GM19193 (cell line): Measurements from ENCODE around the gene TOM1L1.

Experiments used
- POLR2A ChIP-seq: IDR thresholded peaks from 4 replicates; pipeline ENCODE4 v1.6.1; 2011; ENCODE audit not compliant: insufficient read depth, insufficient read length; ENCODE audit errors: extremely low read depth

Gene TOM1L1

DNA sequence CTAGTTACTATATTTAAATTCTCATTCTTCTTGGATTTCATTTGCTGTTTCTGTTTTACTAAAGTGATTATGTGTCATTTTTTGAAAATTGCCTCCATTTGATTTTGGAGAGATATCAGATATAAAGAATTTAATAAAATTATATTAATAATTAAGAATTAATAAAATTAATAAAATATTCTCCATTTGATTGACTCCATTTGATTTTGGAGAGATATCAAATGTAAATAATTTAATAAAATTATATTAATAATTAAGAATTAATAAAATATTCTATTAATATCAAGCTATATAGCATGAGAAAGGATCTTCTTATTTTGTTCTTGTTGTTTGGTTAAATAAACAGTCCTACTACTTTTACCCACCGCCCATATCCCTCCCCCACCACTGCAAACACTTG is 90.9 kb downstream of the TOM1L1 start:
- no peak for TF ChIP-seq POLR2A

DNA sequence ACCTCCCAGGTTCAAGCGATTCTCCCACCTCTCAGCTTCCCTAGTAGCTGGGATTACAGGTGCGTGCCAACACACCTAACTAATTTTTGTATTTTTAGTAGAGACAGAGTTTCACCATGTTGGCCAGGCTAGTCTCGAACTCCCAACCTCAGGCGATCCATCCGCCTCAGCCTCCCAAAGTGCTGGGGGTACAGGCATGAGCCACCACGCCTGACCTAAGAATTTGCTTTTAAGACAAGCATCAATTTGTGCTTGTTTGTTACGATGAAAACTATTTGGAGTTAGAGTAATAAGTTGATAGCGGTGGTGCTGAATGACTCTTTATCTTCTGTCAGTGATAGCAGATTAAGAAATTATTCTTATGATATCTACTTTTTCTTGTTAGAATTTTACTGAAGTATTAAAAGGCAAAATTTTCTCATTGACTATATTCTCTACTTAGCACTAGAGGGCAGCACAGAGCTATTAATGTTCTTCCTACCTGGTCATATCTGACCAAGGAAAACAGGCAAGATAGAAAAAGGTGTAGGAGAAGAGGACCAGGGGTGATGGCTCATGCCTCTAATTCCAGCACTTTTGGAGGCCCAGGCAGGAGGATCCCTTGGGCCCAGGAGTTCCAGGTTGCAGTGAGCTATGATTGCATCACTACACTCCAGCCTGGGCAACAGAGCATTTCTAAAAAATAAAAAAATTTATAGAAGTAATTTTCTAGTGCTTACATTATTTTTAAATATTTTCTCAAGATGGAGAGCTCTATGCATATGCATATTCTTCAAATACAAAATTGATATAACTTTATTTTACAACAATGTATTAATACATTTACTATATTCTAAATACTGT is 92.4 kb downstream of the TOM1L1 start:
- no peak for TF ChIP-seq POLR2A

DNA sequence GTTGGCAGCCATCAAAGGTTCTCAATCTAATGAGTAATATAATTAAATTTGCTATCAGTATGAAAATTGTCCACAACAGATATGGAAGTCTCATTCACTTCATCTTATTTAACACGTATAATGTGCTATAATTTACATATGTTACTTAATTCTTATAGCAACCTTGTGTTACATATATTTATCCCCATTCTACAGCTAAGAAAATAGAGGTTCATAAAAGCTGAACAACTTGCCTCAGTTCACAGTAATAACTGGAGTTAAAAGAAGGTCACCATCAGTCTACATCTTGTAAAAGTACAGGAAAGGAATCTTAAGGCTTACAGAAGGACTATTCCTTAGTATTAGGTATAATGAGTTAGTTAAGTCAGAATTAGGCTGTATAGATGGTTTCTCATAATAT is 95.8 kb downstream of the TOM1L1 start:
- TF ChIP-seq POLR2A: no peak

DNA sequence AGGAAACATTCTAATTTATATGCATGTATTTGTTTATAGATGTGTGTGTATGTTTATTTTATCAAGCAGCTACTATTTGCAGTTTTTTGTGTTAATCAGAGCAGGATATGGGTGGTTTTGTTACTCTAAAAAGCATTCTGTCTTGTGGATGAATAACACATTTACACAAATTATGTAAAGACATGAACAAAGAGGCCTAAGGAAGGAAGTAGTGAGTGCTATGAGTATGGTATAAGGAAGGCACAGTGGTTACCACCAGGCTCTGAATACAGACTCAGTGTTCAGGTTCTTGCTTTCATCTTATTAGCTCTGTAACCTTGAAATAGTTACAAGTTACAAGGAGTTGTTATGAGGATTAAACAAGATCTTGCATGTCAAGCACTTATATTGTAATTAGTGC is 101.8 kb downstream of the TOM1L1 start:
- no peak for TF ChIP-seq POLR2A

DNA sequence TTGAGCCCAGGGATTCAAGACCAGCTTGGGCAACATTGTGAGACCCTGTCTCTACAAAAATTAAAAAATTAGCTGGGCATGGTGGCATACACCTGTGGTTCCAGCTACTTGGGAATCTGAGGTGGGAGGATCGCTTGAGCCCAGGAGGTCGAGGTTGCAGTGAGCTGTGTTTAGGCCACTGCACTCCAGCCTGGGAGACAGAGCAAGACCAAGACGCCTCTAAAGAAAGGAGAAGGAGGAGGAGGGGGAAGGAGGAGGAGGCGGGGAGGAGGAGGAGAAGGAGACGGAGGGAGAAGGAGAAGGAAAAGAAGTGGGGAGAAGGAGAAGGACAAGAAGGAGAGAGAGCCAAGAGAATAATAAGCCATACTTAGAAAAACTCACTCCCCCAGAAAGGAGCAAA is 103.8 kb downstream of the TOM1L1 start:
- TF ChIP-seq POLR2A: no peak

DNA sequence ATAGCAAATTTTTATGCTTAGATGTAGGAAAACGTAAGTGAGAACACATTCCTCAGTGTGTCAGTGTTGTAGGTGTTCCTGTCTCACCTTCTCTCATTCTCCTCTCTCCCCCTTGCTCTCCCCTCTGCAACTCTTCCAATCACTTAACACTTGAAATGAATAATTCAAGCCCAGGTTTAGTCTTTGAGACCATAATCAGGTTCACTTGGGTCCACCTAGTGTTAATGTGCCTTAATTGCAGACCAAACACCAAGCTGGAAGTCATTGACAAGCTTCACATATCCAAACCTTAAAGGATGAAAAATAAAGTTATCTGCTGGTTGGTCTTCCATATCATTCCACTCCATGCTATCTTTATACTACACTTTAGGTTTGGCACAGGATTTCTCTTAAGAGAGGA is 104.9 kb downstream of the TOM1L1 start:
- no peak for TF ChIP-seq POLR2A
